K562 (cell line): ENCODE measurements around the gene ZNF335. TPM values are rescaled to one million over a fixed set of nuclear protein-coding genes. Genes with fewer than 3 reads are reported as not detected.

ENCODE experiments used
- GMEB1 ChIP-seq: fragments of 250-450 bp; sonication (Bioruptor Pico); IDR thresholded peaks from 2 replicates; pipeline ENCODE4 v1.4.0; 2020; ENCODE audit warnings: mild to moderate bottlenecking
- JUND ChIP-seq, 2 experiments: IDR thresholded peaks; 2 replicates in 1 of 2; 3 replicates in 1 of 2; pipeline ENCODE4 v1.6.1; 2011; ENCODE audit warnings: borderline replicate concordance in 2 of 2, low read depth in 2 of 2, low read length in 2 of 2, improper control_type of control experiment in 1 of 2, missing biosample characterization in 1 of 2, missing genetic modification characterization in 1 of 2, missing genetic modification reagents in 1 of 2
- NFIX ChIP-seq: fragments of 250-450 bp; sonication (Bioruptor Pico); IDR thresholded peaks from 2 replicates; pipeline ENCODE4 v1.4.0; 2020; ENCODE audit warnings: low read depth, mild to moderate bottlenecking, moderate library complexity
- OTX1 ChIP-seq: fragments of 450-650 bp; formaldehyde crosslinking; IDR thresholded peaks from 2 replicates; pipeline ENCODE4 v1.4.0; 2022; ENCODE audit warnings: mild to moderate bottlenecking
- POLR2H ChIP-seq: IDR thresholded peaks from 2 replicates; pipeline ENCODE4 v1.6.1; 2016; ENCODE audit warnings: missing genetic modification characterization, low read depth, mild to moderate bottlenecking, control low read depth, missing compliant biosample characterization, moderate library complexity
- RBM17 ChIP-seq: fragments of 200-400 bp; formaldehyde crosslinking; IDR thresholded peaks from 2 replicates; pipeline ENCODE4 v1.6.1; 2017; ENCODE audit warnings: low read depth, mild to moderate bottlenecking, low read length, borderline replicate concordance
- SRF ChIP-seq, 2 experiments: fragments of 250-450, 450-650 bp in 1 of 2; sonication (Bioruptor Pico) in 1 of 2; sonication (generic) in 1 of 2; formaldehyde crosslinking; IDR thresholded peaks; 2 replicates each; pipeline versions ENCODE4 v1.5.0 to v1.5.1; 2020 to 2022; ENCODE audit warnings: mild to moderate bottlenecking in 1 of 2, missing genetic modification reagents in 1 of 2
- TSC22D4 ChIP-seq: fragments of 450-650 bp; IDR thresholded peaks from 2 replicates; pipeline ENCODE4 v1.6.1; 2016; ENCODE audit warnings: missing genetic modification characterization, missing biosample characterization, control low read depth
- ZBTB5 ChIP-seq: fragments of 450-650 bp; IDR thresholded peaks from 2 replicates; pipeline ENCODE4 v1.6.1; 2017; ENCODE audit warnings: antibody characterized with exemption
- ZKSCAN8 ChIP-seq: fragments of 200-800 bp; sonication (Bioruptor generic); IDR thresholded peaks from 2 replicates; pipeline ENCODE4 v1.6.1; 2016; ENCODE audit warnings: missing genetic modification characterization, missing compliant biosample characterization
- ZNF354B ChIP-seq: fragments of 250-450 bp; sonication (Bioruptor Pico); IDR thresholded peaks from 2 replicates; pipeline ENCODE4 v1.4.0; 2020
- ZNF436 ChIP-seq: fragments of 250-450, 450-650 bp; sonication (Bioruptor Pico); formaldehyde crosslinking; IDR thresholded peaks from 2 replicates; pipeline ENCODE4 v1.7.0; 2020; ENCODE audit warnings: mild to moderate bottlenecking
- ZNF444 ChIP-seq: fragments of 250-450 bp; sonication (Bioruptor Pico); IDR thresholded peaks from 2 replicates; pipeline ENCODE4 v1.4.0; 2020; ENCODE audit warnings: mild to moderate bottlenecking, moderate library complexity
- ZNF589 ChIP-seq: fragments of 200-800 bp; sonication (Bioruptor generic); IDR thresholded peaks from 2 replicates; pipeline ENCODE4 v1.6.1; 2016; ENCODE audit warnings: low read depth, missing genetic modification characterization, missing compliant biosample characterization
- polyA plus RNA-seq, 8 experiments: library from polyadenylated mRNA; depleted of rRNA in 4 of 8; stranded (reverse) in 5 of 8; unstranded in 3 of 8; fragments of >200 nt; fragmentation: Nextera tagmentation in 2 of 8; fragmentation: Illumina TruSeq in 1 of 8; extraction: Ambion mirVana in 2 of 8; extraction: Trizol in 1 of 8; gene quantifications; 2 replicates each; pipeline versions ENCODE4 v1.2.1 to v1.2.3, GENCODE V29; 2011 to 2014; ENCODE audit warnings: inconsistent platforms in 1 of 8, missing spikeins in 1 of 8
- total RNA-seq, 7 experiments: library from RNA; depleted of rRNA in 6 of 7; stranded (reverse); fragments of >200 nt in 6 of 7; fragmentation: Illumina TruSeq in 2 of 7; extraction: Trizol in 2 of 7; gene quantifications; 2 replicates each; pipeline versions ENCODE4 v1.2.1 to v1.2.3, GENCODE V29; 2011 to 2021; ENCODE audit warnings: low replicate concordance in 1 of 7
- TF ChIP-seq, protein P1 (sequence below): IDR thresholded peaks from 3 replicates; pipeline ENCODE4 v1.6.1; 2011; ENCODE audit warnings: borderline replicate concordance, mild to moderate bottlenecking, moderate library complexity; ENCODE audit not compliant: insufficient read length; ENCODE audit errors: extremely low read depth
- TF ChIP-seq, protein P2 (sequence below): fragments of 250-450 bp; sonication (Bioruptor Pico); IDR thresholded peaks from 2 replicates; pipeline ENCODE4 v1.8.0; 2022; ENCODE audit warnings: inconsistent platforms, mild to moderate bottlenecking, moderate library complexity, borderline replicate concordance

The ZNF335 gene
- total and polyA plus RNA-seq, 9 of the 15 experiments (the other 6 are each of a cell fraction or from before 2014, with no cell fraction given), result 0.39 to 16.0 (median 7.6) TPM

GRCh38 chr20:45910670-45911485, 61.1 kb downstream of the ZNF335 start (continued):
- TF ChIP-seq, protein P1, sequence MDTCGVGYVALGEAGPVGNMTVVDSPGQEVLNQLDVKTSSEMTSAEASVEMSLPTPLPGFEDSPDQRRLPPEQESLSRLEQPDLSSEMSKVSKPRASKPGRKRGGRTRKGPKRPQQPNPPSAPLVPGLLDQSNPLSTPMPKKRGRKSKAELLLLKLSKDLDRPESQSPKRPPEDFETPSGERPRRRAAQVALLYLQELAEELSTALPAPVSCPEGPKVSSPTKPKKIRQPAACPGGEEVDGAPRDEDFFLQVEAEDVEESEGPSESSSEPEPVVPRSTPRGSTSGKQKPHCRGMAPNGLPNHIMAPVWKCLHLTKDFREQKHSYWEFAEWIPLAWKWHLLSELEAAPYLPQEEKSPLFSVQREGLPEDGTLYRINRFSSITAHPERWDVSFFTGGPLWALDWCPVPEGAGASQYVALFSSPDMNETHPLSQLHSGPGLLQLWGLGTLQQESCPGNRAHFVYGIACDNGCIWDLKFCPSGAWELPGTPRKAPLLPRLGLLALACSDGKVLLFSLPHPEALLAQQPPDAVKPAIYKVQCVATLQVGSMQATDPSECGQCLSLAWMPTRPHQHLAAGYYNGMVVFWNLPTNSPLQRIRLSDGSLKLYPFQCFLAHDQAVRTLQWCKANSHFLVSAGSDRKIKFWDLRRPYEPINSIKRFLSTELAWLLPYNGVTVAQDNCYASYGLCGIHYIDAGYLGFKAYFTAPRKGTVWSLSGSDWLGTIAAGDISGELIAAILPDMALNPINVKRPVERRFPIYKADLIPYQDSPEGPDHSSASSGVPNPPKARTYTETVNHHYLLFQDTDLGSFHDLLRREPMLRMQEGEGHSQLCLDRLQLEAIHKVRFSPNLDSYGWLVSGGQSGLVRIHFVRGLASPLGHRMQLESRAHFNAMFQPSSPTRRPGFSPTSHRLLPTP, result no peak
- TF ChIP-seq ZBTB5 (no peak), ZNF354B (no peak), ZNF436 (CRISPR knock-in tag) (no peak), RBM17 (no peak), ZNF589 (CRISPR knock-in tag) (no peak; the same call in 1 of the 2 replicates), NFIX (CRISPR knock-in tag) (no peak), ZKSCAN8 (CRISPR knock-in tag) (no peak), POLR2H (peak; percentile 87), OTX1 (0 out of 2 replicates have a peak, but pooled peaks have one; percentile 17), TSC22D4 (tag) (no peak), ZNF444 (CRISPR knock-in tag) (no peak), SRF (CRISPR knock-in tag; IDR thresholded peaks at IDR 0.05) (no peak), JUND (IDR thresholded peaks at IDR 0.05; ENCODE audit: borderline replicate concordance, low read depth, low read length) (peak; percentile 93), JUND (tag; IDR thresholded peaks at IDR 0.05; ENCODE audit: borderline replicate concordance, low read depth, low read length) (peak; percentile 62; the same call in 1 of the 3 replicates), GMEB1 (CRISPR knock-in tag) (no peak)
- TF ChIP-seq, protein P2, sequence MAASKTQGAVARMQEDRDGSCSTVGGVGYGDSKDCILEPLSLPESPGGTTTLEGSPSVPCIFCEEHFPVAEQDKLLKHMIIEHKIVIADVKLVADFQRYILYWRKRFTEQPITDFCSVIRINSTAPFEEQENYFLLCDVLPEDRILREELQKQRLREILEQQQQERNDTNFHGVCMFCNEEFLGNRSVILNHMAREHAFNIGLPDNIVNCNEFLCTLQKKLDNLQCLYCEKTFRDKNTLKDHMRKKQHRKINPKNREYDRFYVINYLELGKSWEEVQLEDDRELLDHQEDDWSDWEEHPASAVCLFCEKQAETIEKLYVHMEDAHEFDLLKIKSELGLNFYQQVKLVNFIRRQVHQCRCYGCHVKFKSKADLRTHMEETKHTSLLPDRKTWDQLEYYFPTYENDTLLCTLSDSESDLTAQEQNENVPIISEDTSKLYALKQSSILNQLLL, result no peak
